ENCODE data around the gene PLEK2. TPM values are rescaled to one million over a fixed set of nuclear protein-coding genes. Genes with fewer than 3 reads are reported as not detected.
"Not testable (repeated sequence)": the region's sequence is repeated elsewhere in the genome, so short reads cannot be mapped to it uniquely, and the experiment has no call there.

PLEK2 gene

DNA sequence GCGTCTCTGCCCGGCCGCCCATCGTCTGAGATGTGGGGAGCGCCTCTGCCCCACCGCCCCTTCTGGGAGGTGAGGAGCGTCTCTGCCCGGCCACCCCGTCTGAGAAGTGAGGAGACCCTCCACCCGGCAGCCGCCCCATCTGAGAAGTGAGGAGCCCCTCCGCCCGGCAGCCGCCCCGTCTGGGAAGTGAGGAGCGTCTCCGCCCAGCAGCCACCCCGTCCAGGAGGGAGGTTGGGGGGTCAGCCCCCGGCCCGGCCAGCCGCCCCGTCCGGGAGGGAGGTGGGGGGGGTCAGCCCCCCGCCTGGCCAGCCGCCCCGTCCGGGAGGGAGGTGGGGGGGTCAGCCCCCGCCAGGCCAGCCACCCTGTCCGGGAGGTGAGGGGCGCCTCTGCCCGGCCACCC is 70.7 kb downstream of the PLEK2 start:
- not testable (repeated sequence) for H4K8ac ChIP-seq (ENCODE audit: low read length); H3K14ac ChIP-seq (ENCODE audit: low read length in 2 of 2); H3K18ac ChIP-seq (ENCODE audit: low read depth in 1 of 2, low read length in 2 of 2); H3K79me1 ChIP-seq (replicated peaks; ENCODE audit: low read length, poor library complexity, severe bottlenecking); H2AFZ ChIP-seq (ENCODE audit: low read depth, low read length); H2BK15ac ChIP-seq (ENCODE audit: low read depth, poor library complexity, severe bottlenecking); H3K4me1 ChIP-seq (ENCODE audit: control insufficient read depth, insufficient read depth, low read depth, low read length); H2BK12ac ChIP-seq (ENCODE audit: low read length in 2 of 2); H2AK5ac ChIP-seq (ENCODE audit: low read length, severe bottlenecking); DNase-seq; H3K9me3 ChIP-seq (ENCODE audit: control insufficient read depth, low read length); H3K27me3 ChIP-seq (ENCODE audit: control insufficient read depth in 1 of 2, insufficient read depth in 1 of 2, low read length in 2 of 2); H3K9ac ChIP-seq (ENCODE audit: low read length); H3K23ac ChIP-seq (ENCODE audit: low read length in 2 of 2); H2BK120ac ChIP-seq (ENCODE audit: low read depth, low read length); H3K4me2 ChIP-seq (ENCODE audit: low read length, poor library complexity, severe bottlenecking); H3K4ac ChIP-seq (ENCODE audit: low read depth in 1 of 2, low read length in 2 of 2); H4K91ac ChIP-seq (ENCODE audit: low read length); H3K27ac ChIP-seq (ENCODE audit: low read length, poor library complexity, severe bottlenecking); H2BK5ac ChIP-seq (ENCODE audit: low read depth, low read length, poor library complexity, severe bottlenecking); H3K4me3 ChIP-seq (ENCODE audit: insufficient read depth in 1 of 2, low read depth in 1 of 2, low read length in 2 of 2)
- peaks cover 24 to 82% of the 10 kb centered on the region in 2 experiments for H3K36me3 ChIP-seq (ENCODE audit: control insufficient read depth in 1 of 2, insufficient read depth in 2 of 2, low read depth in 1 of 2, low read length in 2 of 2)
- over 99% methylated on average over 16 of the region's 31 CpGs for WGBS

Small RNA genes lying within 50 kb of the gene (small RNA-seq; reads per million reads assigned to genes)
- not detected for gene MIR5694 (ENCODE audit: low read depth)
- not detected for gene RF00019 (ENCODE audit: low read depth)
